ENCODE results near the gene MAML1. TPM values are rescaled to one million over a fixed set of nuclear protein-coding genes. Genes with fewer than 3 reads are reported as not detected.

The MAML1 gene
- total and polyA plus RNA-seq, 10 of the 15 experiments (the other 5 are each of a cell fraction or from before 2014, with no cell fraction given), result 0.42 to 23.9 (median 7.3) TPM

DNA sequence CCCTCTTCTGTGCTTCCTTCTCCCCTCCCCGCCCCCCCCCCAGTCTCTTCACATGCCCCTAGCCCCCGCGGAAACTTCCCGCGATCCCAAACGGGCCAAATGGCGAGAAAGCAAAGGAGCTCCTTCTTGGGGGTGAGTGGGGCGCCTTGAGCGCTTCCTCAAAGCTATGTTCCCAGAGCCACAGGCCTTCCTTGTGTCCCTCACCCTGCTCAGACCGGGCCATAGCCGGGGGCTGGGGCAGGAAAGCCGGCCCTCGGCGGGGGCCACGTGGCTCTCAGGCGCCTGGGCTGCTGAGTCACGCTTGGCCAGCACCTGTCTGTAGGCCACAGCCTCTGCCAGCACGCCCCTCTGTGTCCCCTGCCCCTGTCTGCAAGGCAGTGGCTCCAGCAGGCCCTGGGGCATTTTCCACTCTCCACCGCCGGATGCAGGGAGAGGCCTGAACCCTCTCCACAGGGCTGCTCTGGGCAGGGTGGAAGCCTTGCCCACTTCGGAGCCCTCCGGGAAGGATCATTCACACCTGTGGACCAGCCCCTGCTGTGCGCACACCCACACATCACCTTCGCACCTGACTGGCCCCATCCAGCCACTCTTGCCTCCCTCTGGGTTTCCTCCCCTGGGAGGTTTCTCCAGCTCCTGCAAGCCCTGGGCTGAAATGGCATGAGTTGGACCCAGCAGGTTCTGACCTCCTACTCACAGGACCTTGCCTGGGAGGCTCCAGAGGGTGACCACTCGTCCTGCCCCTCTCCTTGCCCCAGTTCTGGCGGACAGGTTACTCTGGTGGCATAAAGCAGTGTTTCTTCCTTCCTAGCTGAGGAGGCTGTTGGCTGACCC, 86.9 kb downstream of the MAML1 start (continued):
- peak; percentile 88 for TF ChIP-seq PAX5 (IDR thresholded peaks at IDR 0.05; ENCODE audit: borderline replicate concordance, low read depth, low read length)
- peak; percentile 95 for TF ChIP-seq HDGF (IDR thresholded peaks at IDR 0.05)
- peak; percentile 99 for TF ChIP-seq BACH1 (IDR thresholded peaks at IDR 0.05; ENCODE audit: borderline replicate concordance)
- no peak for TF ChIP-seq ZNF217 (IDR thresholded peaks at IDR 0.05)
- TF ChIP-seq EZH2 (IDR thresholded peaks at IDR 0.05; ENCODE audit: borderline replicate concordance, control insufficient read depth, low read depth, low read length), result no peak
- TF ChIP-seq CREM (IDR thresholded peaks at IDR 0.05; ENCODE audit: low read depth), result no peak
- peak; percentile 20; the same call in 1 of the 2 replicates for TF ChIP-seq LARP7 (IDR thresholded peaks at IDR 0.05)
- TF ChIP-seq GATAD2B (conservative IDR thresholded peaks at IDR 0.05; ENCODE audit: low read depth), result no peak; the same call in 1 of the 2 replicates
- TF ChIP-seq, protein P1, sequence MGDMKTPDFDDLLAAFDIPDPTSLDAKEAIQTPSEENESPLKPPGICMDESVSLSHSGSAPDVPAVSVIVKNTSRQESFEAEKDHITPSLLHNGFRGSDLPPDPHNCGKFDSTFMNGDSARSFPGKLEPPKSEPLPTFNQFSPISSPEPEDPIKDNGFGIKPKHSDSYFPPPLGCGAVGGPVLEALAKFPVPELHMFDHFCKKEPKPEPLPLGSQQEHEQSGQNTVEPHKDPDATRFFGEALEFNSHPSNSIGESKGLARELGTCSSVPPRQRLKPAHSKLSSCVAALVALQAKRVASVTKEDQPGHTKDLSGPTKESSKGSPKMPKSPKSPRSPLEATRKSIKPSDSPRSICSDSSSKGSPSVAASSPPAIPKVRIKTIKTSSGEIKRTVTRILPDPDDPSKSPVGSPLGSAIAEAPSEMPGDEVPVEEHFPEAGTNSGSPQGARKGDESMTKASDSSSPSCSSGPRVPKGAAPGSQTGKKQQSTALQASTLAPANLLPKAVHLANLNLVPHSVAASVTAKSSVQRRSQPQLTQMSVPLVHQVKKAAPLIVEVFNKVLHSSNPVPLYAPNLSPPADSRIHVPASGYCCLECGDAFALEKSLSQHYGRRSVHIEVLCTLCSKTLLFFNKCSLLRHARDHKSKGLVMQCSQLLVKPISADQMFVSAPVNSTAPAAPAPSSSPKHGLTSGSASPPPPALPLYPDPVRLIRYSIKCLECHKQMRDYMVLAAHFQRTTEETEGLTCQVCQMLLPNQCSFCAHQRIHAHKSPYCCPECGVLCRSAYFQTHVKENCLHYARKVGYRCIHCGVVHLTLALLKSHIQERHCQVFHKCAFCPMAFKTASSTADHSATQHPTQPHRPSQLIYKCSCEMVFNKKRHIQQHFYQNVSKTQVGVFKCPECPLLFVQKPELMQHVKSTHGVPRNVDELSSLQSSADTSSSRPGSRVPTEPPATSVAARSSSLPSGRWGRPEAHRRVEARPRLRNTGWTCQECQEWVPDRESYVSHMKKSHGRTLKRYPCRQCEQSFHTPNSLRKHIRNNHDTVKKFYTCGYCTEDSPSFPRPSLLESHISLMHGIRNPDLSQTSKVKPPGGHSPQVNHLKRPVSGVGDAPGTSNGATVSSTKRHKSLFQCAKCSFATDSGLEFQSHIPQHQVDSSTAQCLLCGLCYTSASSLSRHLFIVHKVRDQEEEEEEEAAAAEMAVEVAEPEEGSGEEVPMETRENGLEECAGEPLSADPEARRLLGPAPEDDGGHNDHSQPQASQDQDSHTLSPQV (IDR thresholded peaks at IDR 0.05), result peak; percentile 93
- TF ChIP-seq NBN (IDR thresholded peaks at IDR 0.05), result peak; percentile 6; the same call in 1 of the 2 replicates
- TF ChIP-seq EP300 (IDR thresholded peaks at IDR 0.05; ENCODE audit: borderline replicate concordance in 1 of 2, control insufficient read depth in 1 of 2, low read depth in 2 of 2, low read length in 2 of 2), result peak in 1 of 2 experiments; percentile 12; a peak in 1 of 4 replicates
- TF ChIP-seq, protein P2, sequence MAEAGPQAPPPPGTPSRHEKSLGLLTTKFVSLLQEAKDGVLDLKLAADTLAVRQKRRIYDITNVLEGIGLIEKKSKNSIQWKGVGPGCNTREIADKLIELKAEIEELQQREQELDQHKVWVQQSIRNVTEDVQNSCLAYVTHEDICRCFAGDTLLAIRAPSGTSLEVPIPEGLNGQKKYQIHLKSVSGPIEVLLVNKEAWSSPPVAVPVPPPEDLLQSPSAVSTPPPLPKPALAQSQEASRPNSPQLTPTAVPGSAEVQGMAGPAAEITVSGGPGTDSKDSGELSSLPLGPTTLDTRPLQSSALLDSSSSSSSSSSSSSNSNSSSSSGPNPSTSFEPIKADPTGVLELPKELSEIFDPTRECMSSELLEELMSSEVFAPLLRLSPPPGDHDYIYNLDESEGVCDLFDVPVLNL (IDR thresholded peaks at IDR 0.05; ENCODE audit: low read depth, low read length), result no peak
- TF ChIP-seq PAX8 (IDR thresholded peaks at IDR 0.05), result no peak
- TF ChIP-seq, protein P3, sequence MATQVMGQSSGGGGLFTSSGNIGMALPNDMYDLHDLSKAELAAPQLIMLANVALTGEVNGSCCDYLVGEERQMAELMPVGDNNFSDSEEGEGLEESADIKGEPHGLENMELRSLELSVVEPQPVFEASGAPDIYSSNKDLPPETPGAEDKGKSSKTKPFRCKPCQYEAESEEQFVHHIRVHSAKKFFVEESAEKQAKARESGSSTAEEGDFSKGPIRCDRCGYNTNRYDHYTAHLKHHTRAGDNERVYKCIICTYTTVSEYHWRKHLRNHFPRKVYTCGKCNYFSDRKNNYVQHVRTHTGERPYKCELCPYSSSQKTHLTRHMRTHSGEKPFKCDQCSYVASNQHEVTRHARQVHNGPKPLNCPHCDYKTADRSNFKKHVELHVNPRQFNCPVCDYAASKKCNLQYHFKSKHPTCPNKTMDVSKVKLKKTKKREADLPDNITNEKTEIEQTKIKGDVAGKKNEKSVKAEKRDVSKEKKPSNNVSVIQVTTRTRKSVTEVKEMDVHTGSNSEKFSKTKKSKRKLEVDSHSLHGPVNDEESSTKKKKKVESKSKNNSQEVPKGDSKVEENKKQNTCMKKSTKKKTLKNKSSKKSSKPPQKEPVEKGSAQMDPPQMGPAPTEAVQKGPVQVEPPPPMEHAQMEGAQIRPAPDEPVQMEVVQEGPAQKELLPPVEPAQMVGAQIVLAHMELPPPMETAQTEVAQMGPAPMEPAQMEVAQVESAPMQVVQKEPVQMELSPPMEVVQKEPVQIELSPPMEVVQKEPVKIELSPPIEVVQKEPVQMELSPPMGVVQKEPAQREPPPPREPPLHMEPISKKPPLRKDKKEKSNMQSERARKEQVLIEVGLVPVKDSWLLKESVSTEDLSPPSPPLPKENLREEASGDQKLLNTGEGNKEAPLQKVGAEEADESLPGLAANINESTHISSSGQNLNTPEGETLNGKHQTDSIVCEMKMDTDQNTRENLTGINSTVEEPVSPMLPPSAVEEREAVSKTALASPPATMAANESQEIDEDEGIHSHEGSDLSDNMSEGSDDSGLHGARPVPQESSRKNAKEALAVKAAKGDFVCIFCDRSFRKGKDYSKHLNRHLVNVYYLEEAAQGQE (IDR thresholded peaks at IDR 0.05; ENCODE audit: low read depth, low read length), result no peak
- no peak for TF ChIP-seq NFIC (IDR thresholded peaks at IDR 0.05; ENCODE audit: low read depth, low read length)
- no peak for TF ChIP-seq STAT3 (IDR thresholded peaks at IDR 0.05; ENCODE audit: low read depth, low read length)
- TF ChIP-seq, protein P4, sequence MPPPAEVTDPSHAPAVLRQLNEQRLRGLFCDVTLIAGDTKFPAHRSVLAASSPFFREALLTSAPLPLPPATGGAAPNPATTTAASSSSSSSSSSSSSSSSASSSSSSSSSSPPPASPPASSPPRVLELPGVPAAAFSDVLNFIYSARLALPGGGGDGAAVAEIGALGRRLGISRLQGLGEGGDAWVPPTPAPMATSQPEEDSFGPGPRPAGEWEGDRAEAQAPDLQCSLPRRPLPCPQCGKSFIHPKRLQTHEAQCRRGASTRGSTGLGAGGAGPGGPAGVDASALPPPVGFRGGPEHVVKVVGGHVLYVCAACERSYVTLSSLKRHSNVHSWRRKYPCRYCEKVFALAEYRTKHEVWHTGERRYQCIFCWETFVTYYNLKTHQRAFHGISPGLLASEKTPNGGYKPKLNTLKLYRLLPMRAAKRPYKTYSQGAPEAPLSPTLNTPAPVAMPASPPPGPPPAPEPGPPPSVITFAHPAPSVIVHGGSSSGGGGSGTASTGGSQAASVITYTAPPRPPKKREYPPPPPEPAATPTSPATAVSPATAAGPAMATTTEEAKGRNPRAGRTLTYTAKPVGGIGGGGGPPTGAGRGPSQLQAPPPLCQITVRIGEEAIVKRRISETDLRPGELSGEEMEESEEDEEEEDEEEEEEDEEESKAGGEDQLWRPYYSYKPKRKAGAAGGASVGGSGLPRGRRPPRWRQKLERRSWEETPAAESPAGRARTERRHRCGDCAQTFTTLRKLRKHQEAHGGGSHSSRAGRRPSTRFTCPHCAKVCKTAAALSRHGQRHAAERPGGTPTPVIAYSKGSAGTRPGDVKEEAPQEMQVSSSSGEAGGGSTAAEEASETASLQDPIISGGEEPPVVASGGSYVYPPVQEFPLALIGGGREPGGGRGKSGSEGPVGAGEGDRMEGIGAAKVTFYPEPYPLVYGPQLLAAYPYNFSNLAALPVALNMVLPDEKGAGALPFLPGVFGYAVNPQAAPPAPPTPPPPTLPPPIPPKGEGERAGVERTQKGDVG (CRISPR knock-in tag; IDR thresholded peaks at IDR 0.05), result peak; percentile 71
- peak; percentile 36; the same call in 1 of the 2 replicates for TF ChIP-seq MTA2 (IDR thresholded peaks at IDR 0.05; ENCODE audit: low read depth)
